Gastroesophageal sphincter (tissue), 4 donors: ENCODE results near the gene THEMIS. TPM values are rescaled to one million over a fixed set of nuclear protein-coding genes. Genes with fewer than 3 reads are reported as not detected.

Experiments
- ATAC-seq: fragments of 150-250 bp; one replicate; pipeline ENCODE4 v1.9.1; 2016; ENCODE audit warnings: mild to moderate bottlenecking, moderate library complexity
- H3K27ac ChIP-seq, 4 donors: fragments of 200-600 bp; sonication (generic) in 3 of 4; 1 replicate in 3 of 4; 2 replicates in 1 of 4; pipeline ENCODE4 v1.5.1; 2016 to 2019
- H3K27me3 ChIP-seq: fragments of 200-600 bp; sonication (generic); one replicate; pipeline ENCODE4 v1.5.1; 2019
- H3K36me3 ChIP-seq, 2 donors: fragments of 200-600 bp; sonication (generic); one replicate each; pipeline ENCODE4 v1.5.1; 2019; ENCODE audit warnings: control low read depth in 1 of 2
- H3K4me1 ChIP-seq, 3 donors: fragments of 200-600 bp; sonication (generic); 1 replicate in 2 of 3; 2 replicates in 1 of 3; pipeline ENCODE4 v1.5.1; 2016 to 2019; ENCODE audit warnings: control low read depth in 2 of 3
- H3K4me3 ChIP-seq, 2 donors: fragments of 200-600 bp; sonication (generic); one replicate each; pipeline ENCODE4 v1.5.1; 2019; ENCODE audit warnings: mild to moderate bottlenecking in 1 of 2, moderate library complexity in 1 of 2
- H3K9me3 ChIP-seq, 3 donors: fragments of 200-600 bp; sonication (generic); one replicate each; pipeline ENCODE4 v1.5.1; 2017 to 2019; ENCODE audit warnings: control low read depth in 2 of 3
- CTCF ChIP-seq, 4 experiments: fragments of 200-600 bp in 2 of 4; fragments of 450-650 bp in 2 of 4; sonication (generic) in 1 of 4; IDR thresholded peaks; one replicate each; pipeline ENCODE4 v1.5.1; 2017 to 2019; ENCODE audit warnings: antibody characterized with exemption in 4 of 4, mild to moderate bottlenecking in 2 of 4, moderate library complexity in 2 of 4
- EP300 ChIP-seq: sonication (generic); formaldehyde crosslinking; IDR thresholded peaks from one replicate; pipeline ENCODE4 v1.6.1; 2017; ENCODE audit warnings: antibody characterized with exemption, mild to moderate bottlenecking
- POLR2A ChIP-seq, 2 donors: fragments of 450-650 bp; IDR thresholded peaks; one replicate each; pipeline ENCODE4 v1.6.1; 2017; ENCODE audit warnings: antibody characterized with exemption in 2 of 2, mild to moderate bottlenecking in 2 of 2, moderate library complexity in 1 of 2
- POLR2AphosphoS5 ChIP-seq: sonication (generic); formaldehyde crosslinking; IDR thresholded peaks from one replicate; pipeline ENCODE4 v1.6.1; 2017; ENCODE audit warnings: antibody characterized with exemption
- WGBS, 2 donors: methylation state at CpG; one replicate each; pipeline ENCODE4 v1.1.5; 2018; ENCODE audit warnings: low coverage in 1 of 2; 5-methylcytosine and 5-hydroxymethylcytosine counted together
- total RNA-seq, 4 donors: library from RNA; depleted of rRNA; stranded (reverse); fragments of >200 nt; gene quantifications; one replicate each; pipeline ENCODE4 v1.1.0, GENCODE V29; 2016

The THEMIS gene
- total RNA-seq, 4 donors from 2014 or later = 0.27 to 1.6 (median 0.69) TPM

- Histone ChIP-seq H3K9me3 (peaks cover 0 to 19% (median 0%) of the 10 kb centered on the region in 3 donors), H3K36me3 (no peaks in the 10 kb centered on the region), H3K27me3 (no peaks in the 10 kb centered on the region), H3K27ac (no peak overlapping the region), H3K4me3 (no peak overlapping the region), H3K4me1 (no peaks in the 10 kb centered on the region)
- WGBS, 2 donors = 77 to 100% methylated on average over 1 to 2 of the region's 2 CpGs
- no peak for ATAC-seq
- no peak for TF ChIP-seq POLR2AphosphoS5
- TF ChIP-seq CTCF (IDR thresholded peaks at IDR 0.05) = no peak
- TF ChIP-seq EP300 = no peak
- no peak for TF ChIP-seq POLR2A (IDR thresholded peaks at IDR 0.05)
Observed at GRCh38 chr6:127924440-127924839, 23.6 kb upstream of the THEMIS start.

- TF ChIP-seq EP300 (no peak), POLR2A (IDR thresholded peaks at IDR 0.05) (no peak), POLR2AphosphoS5 (no peak), CTCF (IDR thresholded peaks at IDR 0.05) (no peak)
- Histone ChIP-seq H3K36me3 (no peaks in the 10 kb centered on the region), H3K9me3 (peaks cover 0 to 19% (median 0%) of the 10 kb centered on the region in 3 donors), H3K4me3 (no peak overlapping the region), H3K4me1 (no peaks in the 10 kb centered on the region), H3K27ac (no peak overlapping the region), H3K27me3 (no peaks in the 10 kb centered on the region)
- no peak for ATAC-seq
Observed at GRCh38 chr6:127924031-127924430, 23.2 kb upstream of the THEMIS start.

- H3K27ac ChIP-seq = no peak overlapping the region
- H3K36me3 ChIP-seq = no peaks in the 10 kb centered on the region
- no peaks in the 10 kb centered on the region for H3K4me1 ChIP-seq
- ATAC-seq = no peak
- 88% methylated on average over 2 of the region's 2 CpGs; no CpG with 5 or more reads in 1 of the 2 donors for WGBS, 2 donors
- H3K4me3 ChIP-seq = no peak overlapping the region
- TF ChIP-seq EP300 (no peak), POLR2A (IDR thresholded peaks at IDR 0.05) (no peak), POLR2AphosphoS5 (no peak), CTCF (IDR thresholded peaks at IDR 0.05) (no peak)
- H3K9me3 ChIP-seq = peaks cover 0 to 13% (median 0%) of the 10 kb centered on the region in 3 donors
- no peaks in the 10 kb centered on the region for H3K27me3 ChIP-seq
Observed at GRCh38 chr6:127923135-127923534, 22.3 kb upstream of the THEMIS start.

GRCh38 chr6:127921982-127922381, 21.1 kb upstream of the THEMIS start:
- H3K4me1 ChIP-seq = no peaks in the 10 kb centered on the region
- TF ChIP-seq EP300 (no peak), POLR2A (IDR thresholded peaks at IDR 0.05) (no peak), CTCF (IDR thresholded peaks at IDR 0.05) (no peak), POLR2AphosphoS5 (no peak)
- WGBS, 2 donors = 78 to 94% methylated on average over 4 to 6 of the region's 6 CpGs
- H3K36me3 ChIP-seq = no peaks in the 10 kb centered on the region
- ATAC-seq = no peak
- H3K9me3 ChIP-seq = peaks cover 0 to 13% (median 0%) of the 10 kb centered on the region in 3 donors
- no peaks in the 10 kb centered on the region for H3K27me3 ChIP-seq
- no peak overlapping the region for H3K27ac ChIP-seq
- H3K4me3 ChIP-seq = no peak overlapping the region

GRCh38 chr6:127920804-127921203, 19.9 kb upstream of the THEMIS start:
- no peak for ATAC-seq
- H3K27ac ChIP-seq = no peak overlapping the region
- H3K27me3 ChIP-seq = no peaks in the 10 kb centered on the region
- no peaks in the 10 kb centered on the region for H3K4me1 ChIP-seq
- H3K9me3 ChIP-seq = peaks cover 0 to 2% (median 0%) of the 10 kb centered on the region in 3 donors
- no peaks in the 10 kb centered on the region for H3K36me3 ChIP-seq
- TF ChIP-seq POLR2A (IDR thresholded peaks at IDR 0.05) = no peak
- TF ChIP-seq POLR2AphosphoS5 = no peak
- TF ChIP-seq CTCF (IDR thresholded peaks at IDR 0.05) = no peak
- TF ChIP-seq EP300 = no peak
- 53 to 64% methylated on average over 3 of the region's 3 CpGs for WGBS, 2 donors
- no peak overlapping the region for H3K4me3 ChIP-seq
